Hepatocyte (in vitro differentiated cells): ENCODE results near the gene PDE8B.

Experiments used
- CTCF ChIP-seq: fragments of 200-600 bp; sonication (generic); IDR thresholded peaks from 2 replicates; pipeline ENCODE4 v1.5.1; 2016; ENCODE audit warnings: antibody characterized with exemption, mild to moderate bottlenecking; ENCODE audit not compliant: poor library complexity
- EZH2 ChIP-seq: fragments of 200-600 bp; sonication (generic); IDR thresholded peaks from 2 replicates; pipeline ENCODE4 v1.6.1; 2016; ENCODE audit warnings: antibody characterized with exemption, mild to moderate bottlenecking, borderline replicate concordance
- EZH2phosphoT487 ChIP-seq: fragments of 200-600 bp; sonication (generic); IDR thresholded peaks from one replicate; pipeline ENCODE4 v1.6.1; 2018; ENCODE audit warnings: antibody characterized with exemption, mild to moderate bottlenecking, low read depth, moderate library complexity; ENCODE audit not compliant: unreplicated experiment, severe bottlenecking

- TF ChIP-seq CTCF (no peak), EZH2 (no peak), EZH2phosphoT487 (no peak)
Measured at GRCh38 chr5:77369566-77369965, 159.1 kb downstream of the PDE8B start.
